Naive thymus-derived CD4-positive, alpha-beta T cell (primary cell): ENCODE results near the gene ASTL. TPM values are rescaled to one million over a fixed set of nuclear protein-coding genes. Genes with fewer than 3 reads are reported as not detected.

Experiments used
- ATAC-seq: fragments of 150-1000 bp; cut with Tn5 transposase; 2 replicates; pipeline ENCODE4 v1.10.0; 2021; ENCODE audit warnings: mild to moderate bottlenecking, moderate library complexity
- CTCF ChIA-PET: fragments of 350-600 bp; sonication (Branson Sonifier 250); formaldehyde crosslinking; loops from one replicate; lab custom pipeline; 2021; ENCODE audit warnings: antibody characterized with exemption; lab: Charles Lee
- POLR2A ChIA-PET: fragments of 350-600 bp; sonication (Branson Sonifier 250); formaldehyde crosslinking; loops from one replicate; lab custom pipeline; 2021; ENCODE audit warnings: antibody characterized with exemption, inconsistent platforms; lab: Charles Lee
- DNase-seq, 9 donors: peaks; one replicate each; pipeline versions ENCODE4 v3.0.0 to v3.0.0-alpha.2; 2020 to 2022; ENCODE audit warnings: mixed read lengths in 1 of 9
- H3K27ac ChIP-seq: one replicate; pipeline ENCODE4 v1.7.0; 2013; ENCODE audit warnings: mild to moderate bottlenecking, low read depth, low read length, moderate library complexity
- H3K27me3 ChIP-seq, 2 donors: one replicate each; pipeline ENCODE4 v1.7.0; 2013; ENCODE audit warnings: low read length in 2 of 2, mild to moderate bottlenecking in 2 of 2, moderate library complexity in 2 of 2; ENCODE audit not compliant: control insufficient read depth in 2 of 2, insufficient read depth in 2 of 2
- H3K36me3 ChIP-seq, 3 experiments: 1 replicate in 2 of 3; 2 replicates in 1 of 3; pipeline ENCODE4 v1.7.0; 2013; ENCODE audit warnings: low read length in 3 of 3, mild to moderate bottlenecking in 3 of 3, moderate library complexity in 1 of 3; ENCODE audit not compliant: insufficient read depth in 3 of 3, control insufficient read depth in 2 of 3
- H3K4me1 ChIP-seq, 2 donors: one replicate each; pipeline ENCODE4 v1.7.0; 2013; ENCODE audit warnings: low read length in 2 of 2, mild to moderate bottlenecking in 2 of 2, moderate library complexity in 1 of 2; ENCODE audit not compliant: control insufficient read depth in 2 of 2, insufficient read depth in 2 of 2
- H3K4me3 ChIP-seq: 2 replicates; pipeline ENCODE4 v1.7.0; 2013; ENCODE audit warnings: mild to moderate bottlenecking, low read length
- H3K9me3 ChIP-seq, 3 experiments: 1 replicate in 2 of 3; 2 replicates in 1 of 3; pipeline ENCODE4 v1.7.0; 2013; ENCODE audit warnings: low read length in 3 of 3; ENCODE audit not compliant: control insufficient read depth in 2 of 3
- H3K27ac Mint-ChIP-seq, 9 donors: one replicate each; pipeline ENCODE4 v1.8.0; 2020 to 2022; ENCODE audit warnings: mixed read lengths in 9 of 9, mild to moderate bottlenecking in 8 of 9, moderate library complexity in 5 of 9, inconsistent platforms in 2 of 9
- H3K27me3 Mint-ChIP-seq, 5 donors: one replicate each; pipeline ENCODE4 v1.8.0; 2021 to 2022; ENCODE audit warnings: mixed read lengths in 5 of 5, mild to moderate bottlenecking in 1 of 5
- H3K36me3 Mint-ChIP-seq, 5 donors: one replicate each; pipeline ENCODE4 v1.8.0; 2020 to 2022; ENCODE audit warnings: mixed read lengths in 5 of 5, mild to moderate bottlenecking in 3 of 5, inconsistent platforms in 1 of 5
- H3K4me1 Mint-ChIP-seq, 7 donors: one replicate each; pipeline ENCODE4 v1.8.0; 2020 to 2022; ENCODE audit warnings: mixed read lengths in 7 of 7, mild to moderate bottlenecking in 3 of 7, inconsistent platforms in 1 of 7
- H3K4me3 Mint-ChIP-seq, 10 donors: one replicate each; pipeline ENCODE4 v1.8.0; 2020 to 2022; ENCODE audit warnings: mild to moderate bottlenecking in 10 of 10, mixed read lengths in 10 of 10, moderate library complexity in 6 of 10, inconsistent platforms in 2 of 10
- H3K9me3 Mint-ChIP-seq, 11 donors: one replicate each; pipeline ENCODE4 v1.8.0; 2020 to 2022; ENCODE audit warnings: mixed read lengths in 11 of 11, mild to moderate bottlenecking in 4 of 11, inconsistent platforms in 1 of 11, moderate library complexity in 1 of 11
- intact Hi-C, 2 donors: fragments of 100-400 bp; cut with micrococcal nuclease; formaldehyde crosslinking; loops; one replicate each; pipeline ENCODE4 v1.15.1; 2023
- polyA plus RNA-seq, 2 donors: library from polyadenylated mRNA; unstranded; fragments of 300-500 nt; fragmentation: Illumina TruSeq; gene quantifications; one replicate each; pipeline ENCODE4 v1.2.3, GENCODE V29; 2021
- total RNA-seq, 6 experiments: library from RNA in 5 of 6; stranded (reverse) in 5 of 6; gene quantifications; 1 replicate in 5 of 6; 2 replicates in 1 of 6; pipeline ENCODE4 v1.2.3 and lab custom pipeline; 2021 to 2026

ASTL gene
- total and polyA plus RNA-seq, 7 experiments from 2014 or later = 0.19 to 7.5 (median 0.79) TPM; not detected in 1

DNA sequence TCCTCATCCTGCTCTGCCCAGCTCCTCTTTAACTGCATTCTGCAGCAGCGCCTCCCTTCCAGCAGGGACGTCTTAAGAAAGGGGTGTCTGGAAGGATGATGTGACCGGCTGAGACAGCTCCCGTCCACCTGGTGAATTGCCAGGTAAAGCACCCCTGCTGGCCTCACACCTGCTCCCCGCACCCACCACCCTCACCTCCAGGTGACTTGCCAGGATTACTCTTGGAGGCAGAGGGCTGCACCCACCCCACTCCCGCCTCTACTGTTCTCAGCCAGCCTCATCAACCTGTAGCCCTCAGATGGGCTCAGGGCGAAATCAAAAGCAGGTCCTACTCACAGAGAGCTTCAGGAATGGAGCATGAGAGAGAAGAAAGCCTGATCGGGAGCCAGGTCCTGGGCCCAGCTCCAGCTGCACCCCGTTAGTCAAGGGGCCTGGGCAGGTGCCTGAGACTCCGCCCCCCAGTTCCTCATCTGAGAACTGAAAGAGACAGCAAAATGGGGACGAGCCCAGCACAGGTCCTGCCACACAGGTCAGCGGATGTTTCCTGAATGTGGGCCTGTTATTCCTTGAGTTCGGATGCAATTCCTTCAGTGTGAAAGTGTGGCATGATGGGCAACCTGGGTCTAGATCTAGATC lies 27.6 kb downstream of the ASTL start:
- H3K36me3 ChIP-seq = no peaks in the 10 kb centered on the region
- H3K27me3 ChIP-seq = no peaks in the 10 kb centered on the region
- Mint-ChIP-seq H3K9me3 (peaks cover 0 to 11% (median 1%) of the 10 kb centered on the region in 11 donors), H3K36me3 (peaks cover 0 to 1% (median 0%) of the 10 kb centered on the region in 5 donors), H3K27ac (no peak overlapping the region), H3K4me1 (peaks cover 0 to 6% (median 5%) of the 10 kb centered on the region in 7 donors), H3K4me3 (no peak overlapping the region), H3K27me3 (peaks cover 0 to 7% (median 0%) of the 10 kb centered on the region in 5 donors)
- H3K27ac ChIP-seq = no peak overlapping the region
- intact Hi-C loops = no loop called here
- H3K4me1 ChIP-seq = no peaks in the 10 kb centered on the region
- ChIA-PET CTCF (no interaction called here), POLR2A (no interaction called here)
- H3K4me3 ChIP-seq = no peak overlapping the region
- no peak for DNase-seq
- no peak for ATAC-seq
- H3K9me3 ChIP-seq = peaks cover 0 to 3% (median 0%) of the 10 kb centered on the region in 3 experiments

DNA sequence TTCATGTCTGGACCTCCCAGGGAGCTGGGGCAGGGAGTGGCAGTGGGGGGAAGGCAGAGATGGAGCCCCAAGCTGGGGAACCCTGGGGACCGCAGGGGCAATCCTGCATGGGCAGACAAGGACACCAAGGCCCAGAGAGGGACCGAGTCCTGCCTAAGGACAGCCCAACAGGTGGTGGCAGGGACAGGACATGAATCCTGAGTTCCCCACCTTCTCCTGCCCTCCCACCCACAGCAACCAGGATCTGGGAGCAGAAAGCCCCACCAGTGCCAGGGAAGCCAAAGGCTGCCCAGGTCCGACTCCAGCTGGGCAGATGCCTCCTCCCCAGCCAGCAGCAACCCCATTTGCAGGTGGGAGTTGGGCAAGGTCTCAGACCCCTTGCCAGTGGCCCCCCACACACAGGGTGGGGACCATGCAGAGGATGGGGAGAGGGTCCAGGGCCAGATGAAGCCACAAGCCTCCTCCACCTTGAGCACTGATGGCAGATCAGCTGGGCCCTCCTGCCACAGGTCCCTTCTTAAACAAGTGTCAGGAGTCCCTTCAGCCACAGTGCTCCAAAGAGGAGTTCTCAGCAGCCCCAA lies 28.3 kb downstream of the ASTL start:
- peaks cover 0 to 4% (median 0%) of the 10 kb centered on the region in 7 donors for H3K4me1 Mint-ChIP-seq
- no peaks in the 10 kb centered on the region for H3K4me1 ChIP-seq
- H3K27me3 ChIP-seq = no peaks in the 10 kb centered on the region
- peaks cover 0 to 10% (median 0%) of the 10 kb centered on the region in 3 experiments for H3K9me3 ChIP-seq
- H3K27me3 Mint-ChIP-seq = peaks cover 0 to 5% (median 0%) of the 10 kb centered on the region in 5 donors
- no peaks in the 10 kb centered on the region for H3K36me3 ChIP-seq
- H3K4me3 ChIP-seq = no peak overlapping the region
- ATAC-seq (no peak), DNase-seq (no peak)
- no peak overlapping the region for H3K27ac Mint-ChIP-seq
- ChIA-PET CTCF (no interaction called here), POLR2A (no interaction called here)
- H3K36me3 Mint-ChIP-seq = peaks cover 0 to 6% (median 0%) of the 10 kb centered on the region in 5 donors
- intact Hi-C loops = no loop called here
- peaks cover 0 to 18% (median 8%) of the 10 kb centered on the region in 11 donors for H3K9me3 Mint-ChIP-seq
- H3K27ac ChIP-seq = no peak overlapping the region
- no peak overlapping the region for H3K4me3 Mint-ChIP-seq

DNA sequence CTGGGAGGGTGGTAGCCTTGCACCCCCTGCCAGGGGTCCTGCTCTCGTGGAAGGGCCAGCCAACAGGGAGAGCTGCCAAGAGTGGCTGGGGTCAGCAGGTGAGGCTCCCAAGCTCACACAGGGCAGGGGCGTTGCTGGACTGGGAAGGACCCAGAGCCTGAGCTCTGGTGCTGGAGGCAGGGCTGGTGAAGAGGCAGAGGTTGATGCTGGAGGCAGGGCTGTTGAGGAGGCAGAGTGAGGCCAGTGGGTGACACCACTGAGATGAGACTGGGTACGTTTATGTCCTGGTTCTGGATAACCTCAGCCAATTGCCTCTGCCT lies 29.0 kb downstream of the ASTL start:
- H3K4me1 ChIP-seq = no peaks in the 10 kb centered on the region
- Mint-ChIP-seq H3K27ac (no peak overlapping the region), H3K4me1 (peaks cover 0 to 4% (median 0%) of the 10 kb centered on the region in 7 donors), H3K4me3 (no peak overlapping the region), H3K9me3 (peaks cover 0 to 22% (median 10%) of the 10 kb centered on the region in 11 donors), H3K36me3 (peaks cover 0 to 6% (median 0%) of the 10 kb centered on the region in 5 donors), H3K27me3 (peaks cover 0 to 5% (median 0%) of the 10 kb centered on the region in 5 donors)
- no peaks in the 10 kb centered on the region for H3K36me3 ChIP-seq
- ATAC-seq (no peak), DNase-seq (no peak)
- peaks cover 0 to 13% (median 0%) of the 10 kb centered on the region in 3 experiments for H3K9me3 ChIP-seq
- H3K27me3 ChIP-seq = no peaks in the 10 kb centered on the region
- H3K4me3 ChIP-seq = no peak overlapping the region
- no peak overlapping the region for H3K27ac ChIP-seq
- intact Hi-C loops = no loop called here
- ChIA-PET POLR2A (no interaction called here), CTCF (no interaction called here)

- peaks cover 0 to 4% (median 0%) of the 10 kb centered on the region in 7 donors for H3K4me1 Mint-ChIP-seq
- Histone ChIP-seq H3K27ac (no peak overlapping the region), H3K4me1 (no peaks in the 10 kb centered on the region), H3K9me3 (peaks cover 0 to 13% (median 0%) of the 10 kb centered on the region in 3 experiments), H3K36me3 (no peaks in the 10 kb centered on the region), H3K27me3 (no peaks in the 10 kb centered on the region), H3K4me3 (no peak overlapping the region)
- intact Hi-C loops = no loop called here
- DNase-seq (no peak), ATAC-seq (no peak)
- peaks cover 0 to 5% (median 0%) of the 10 kb centered on the region in 5 donors for H3K27me3 Mint-ChIP-seq
- H3K27ac Mint-ChIP-seq = no peak overlapping the region
- CTCF ChIA-PET = no interaction called here
- H3K36me3 Mint-ChIP-seq = peaks cover 0 to 6% (median 0%) of the 10 kb centered on the region in 5 donors
- peaks cover 0 to 22% (median 10%) of the 10 kb centered on the region in 11 donors for H3K9me3 Mint-ChIP-seq
- POLR2A ChIA-PET = no interaction called here
- H3K4me3 Mint-ChIP-seq = no peak overlapping the region
Measured at GRCh38 chr2:96108541-96109360, 29.6 kb downstream of the ASTL start.

- peaks cover 0 to 22% (median 10%) of the 10 kb centered on the region in 11 donors for H3K9me3 Mint-ChIP-seq
- no peaks in the 10 kb centered on the region for H3K27me3 ChIP-seq
- intact Hi-C loops = no loop called here
- H3K36me3 ChIP-seq = no peaks in the 10 kb centered on the region
- no peak overlapping the region for H3K4me3 ChIP-seq
- ATAC-seq (no peak), DNase-seq (no peak)
- H3K4me3 Mint-ChIP-seq = no peak overlapping the region
- CTCF ChIA-PET = interaction anchor here (1.4 kb wide), 1 partner anchor 67 kb away, joined by 3 read pairs; no protein-coding TSS in a partner anchor
- H3K27ac ChIP-seq = no peak overlapping the region
- no peaks in the 10 kb centered on the region for H3K4me1 ChIP-seq
- peaks cover 0 to 4% (median 0%) of the 10 kb centered on the region in 7 donors for H3K4me1 Mint-ChIP-seq
- H3K36me3 Mint-ChIP-seq = peaks cover 0 to 6% (median 0%) of the 10 kb centered on the region in 5 donors
- H3K9me3 ChIP-seq = peaks cover 0 to 13% (median 0%) of the 10 kb centered on the region in 3 experiments
- peaks cover 0 to 5% (median 0%) of the 10 kb centered on the region in 5 donors for H3K27me3 Mint-ChIP-seq
- H3K27ac Mint-ChIP-seq = no peak overlapping the region
- POLR2A ChIA-PET = no interaction called here
Measured at GRCh38 chr2:96108151-96108540, 30.2 kb downstream of the ASTL start.

DNA sequence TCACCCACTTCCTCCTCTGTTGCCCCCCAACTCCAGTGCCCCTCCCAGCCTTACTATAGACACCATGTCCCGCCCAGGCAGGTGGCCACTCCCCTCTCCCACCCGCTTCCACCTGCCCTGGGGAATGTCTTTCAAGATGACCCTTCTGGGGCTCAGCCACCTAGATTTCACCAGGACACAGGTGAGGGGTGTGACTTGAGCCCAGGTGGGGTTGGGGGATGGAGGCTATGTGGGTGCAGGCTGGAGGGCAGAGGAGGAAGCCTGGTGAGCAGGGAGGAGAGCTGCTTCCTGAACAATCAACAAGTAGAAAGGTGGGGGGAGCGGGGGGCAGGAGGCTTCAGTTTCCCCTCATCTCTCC lies 30.6 kb downstream of the ASTL start:
- ATAC-seq (no peak), DNase-seq (no peak)
- Mint-ChIP-seq H3K4me1 (peaks cover 0 to 4% (median 0%) of the 10 kb centered on the region in 7 donors), H3K27ac (no peak overlapping the region), H3K4me3 (no peak overlapping the region), H3K27me3 (peaks cover 0 to 5% (median 0%) of the 10 kb centered on the region in 5 donors), H3K36me3 (peaks cover 0 to 6% (median 0%) of the 10 kb centered on the region in 5 donors), H3K9me3 (peaks cover 0 to 22% (median 10%) of the 10 kb centered on the region in 11 donors)
- ChIA-PET CTCF (interaction anchor here (1.4 kb wide), 1 partner anchor 67 kb away, joined by 3 read pairs; no protein-coding TSS in a partner anchor), POLR2A (no interaction called here)
- no peaks in the 10 kb centered on the region for H3K4me1 ChIP-seq
- intact Hi-C loops = no loop called here
- no peak overlapping the region for H3K4me3 ChIP-seq
- peaks cover 0 to 13% (median 0%) of the 10 kb centered on the region in 3 experiments for H3K9me3 ChIP-seq
- H3K27me3 ChIP-seq = no peaks in the 10 kb centered on the region
- H3K27ac ChIP-seq = no peak overlapping the region
- H3K36me3 ChIP-seq = no peaks in the 10 kb centered on the region
